NCI-H460 (cell line): ENCODE data around the gene FASN. TPM values are rescaled to one million over a fixed set of nuclear protein-coding genes. Genes with fewer than 3 reads are reported as not detected.

Experiments used
- DNase-seq: peaks from one replicate; pipeline ENCODE4 v3.0.0-alpha.2; 2016; ENCODE audit warnings: low read depth; ENCODE audit errors: extremely low read depth
- total RNA-seq: library from RNA; depleted of rRNA; stranded (reverse); fragments of >200 nt; shearing (Covaris generic); gene quantifications from 2 replicates; pipeline ENCODE4 v1.2.3, GENCODE V29; 2014

The FASN gene
- total RNA-seq, 1 experiment from 2014 or later, result 54.7 TPM

DNA sequence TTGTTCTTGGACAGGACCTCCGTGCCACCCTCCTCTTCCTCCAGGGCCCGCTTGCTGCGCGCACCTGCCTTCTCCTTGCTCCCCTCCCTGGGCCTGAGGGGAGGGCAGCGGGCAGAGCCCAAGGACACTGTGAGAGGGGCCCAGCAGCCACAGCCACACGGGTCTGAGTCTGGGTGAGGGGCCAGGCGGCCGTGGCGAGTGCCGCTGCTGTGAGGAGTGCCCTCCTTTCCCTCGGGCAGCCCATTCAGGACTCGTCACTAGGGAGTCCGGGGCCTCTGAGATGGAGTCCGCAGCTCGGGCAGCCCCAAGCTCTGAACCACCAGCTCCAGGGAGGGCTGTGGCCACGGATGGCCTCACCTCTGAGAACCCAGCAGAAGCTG is 38.0 kb downstream of the FASN start:
- no peak for DNase-seq

DNA sequence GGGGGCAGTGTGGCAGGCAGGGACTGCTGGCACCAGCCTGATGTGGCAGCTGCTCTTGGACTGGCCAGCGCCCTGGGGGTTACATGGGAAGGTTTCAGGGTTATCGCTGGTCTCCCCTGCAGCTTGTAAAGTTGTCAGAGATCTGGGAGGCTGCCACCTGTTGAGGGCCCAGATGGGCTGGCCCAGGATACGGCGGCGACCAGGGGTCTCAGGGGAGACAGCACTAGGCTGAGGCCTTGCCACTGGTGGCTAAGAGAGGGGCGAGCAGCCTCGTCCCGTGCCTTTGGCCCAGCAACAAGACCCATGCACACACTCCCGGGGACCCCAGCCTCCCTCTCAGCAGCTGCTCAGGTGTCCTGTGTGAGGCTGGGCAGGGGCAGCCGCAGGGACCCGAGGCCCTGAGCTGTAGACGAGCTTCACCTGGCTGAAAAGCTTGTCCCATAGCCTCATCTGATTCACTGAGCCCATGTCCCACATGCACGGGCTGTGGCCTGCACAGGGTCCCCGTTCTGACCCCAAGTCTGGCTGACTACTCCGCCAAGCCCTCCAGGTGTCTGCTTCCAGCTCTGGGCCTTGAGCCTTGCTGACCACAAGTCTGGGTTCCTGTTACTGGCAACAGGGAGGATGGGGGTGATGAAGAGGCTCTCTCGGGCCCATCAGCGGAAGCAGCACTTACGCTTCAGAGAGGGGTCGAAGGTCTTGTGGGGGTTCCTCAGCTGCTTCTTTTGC is 38.6 kb downstream of the FASN start:
- DNase-seq, result no peak

DNA sequence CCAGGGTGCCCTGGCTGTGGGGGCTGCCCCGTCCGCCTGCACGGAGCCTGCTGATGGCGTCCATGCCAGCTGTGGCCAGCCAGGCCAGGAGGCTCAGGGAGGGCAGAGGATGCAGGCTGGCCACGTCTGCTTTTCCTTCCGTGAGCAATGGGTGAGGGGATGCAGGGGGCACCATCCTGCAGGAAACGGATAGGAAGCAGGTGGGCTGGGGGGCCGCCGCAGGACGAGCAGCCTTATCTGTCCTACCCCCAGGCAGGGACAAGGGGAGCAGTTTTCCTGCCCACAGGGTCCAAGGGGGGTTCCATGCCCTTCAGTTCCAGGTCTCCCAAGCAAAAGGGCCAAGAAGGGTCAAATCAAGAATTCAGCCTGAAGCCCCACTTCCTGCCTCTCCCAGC is 39.2 kb downstream of the FASN start:
- no peak for DNase-seq

DNA sequence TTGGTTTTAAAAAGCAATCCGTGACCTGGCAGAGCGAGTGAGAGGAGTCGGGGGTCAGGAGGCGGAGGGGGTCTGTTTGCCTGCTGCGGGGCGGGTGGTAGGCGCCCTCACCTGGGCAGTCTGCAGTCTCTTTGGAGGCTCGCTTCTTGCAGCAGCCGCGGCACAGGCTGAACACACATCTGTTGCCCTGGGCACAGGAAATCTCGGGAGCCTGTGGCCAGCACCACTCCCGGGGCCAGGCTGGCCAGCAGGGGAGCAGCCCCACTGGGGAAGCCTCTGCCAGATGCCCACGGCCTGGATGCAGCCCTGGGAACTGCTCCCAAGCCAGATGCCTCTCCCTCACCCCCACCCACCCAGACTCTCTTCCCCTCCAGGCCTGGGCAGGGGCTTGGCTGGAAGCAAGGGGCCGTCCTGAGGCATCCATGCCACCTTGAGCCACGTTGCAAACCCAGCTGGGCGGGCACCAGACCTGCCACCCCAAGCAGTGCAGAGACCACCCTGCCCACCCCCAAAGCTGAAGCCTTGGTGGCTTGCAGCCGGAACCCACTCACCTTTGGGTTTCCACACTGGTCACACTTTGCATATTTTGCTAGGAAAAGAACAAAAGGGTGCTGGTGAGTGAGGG is 39.7 kb downstream of the FASN start:
- no peak for DNase-seq

- DNase-seq, result no peak
These were observed 41.1 kb downstream of the FASN start for GRCh38 chr17:82056729-82057621.

DNA sequence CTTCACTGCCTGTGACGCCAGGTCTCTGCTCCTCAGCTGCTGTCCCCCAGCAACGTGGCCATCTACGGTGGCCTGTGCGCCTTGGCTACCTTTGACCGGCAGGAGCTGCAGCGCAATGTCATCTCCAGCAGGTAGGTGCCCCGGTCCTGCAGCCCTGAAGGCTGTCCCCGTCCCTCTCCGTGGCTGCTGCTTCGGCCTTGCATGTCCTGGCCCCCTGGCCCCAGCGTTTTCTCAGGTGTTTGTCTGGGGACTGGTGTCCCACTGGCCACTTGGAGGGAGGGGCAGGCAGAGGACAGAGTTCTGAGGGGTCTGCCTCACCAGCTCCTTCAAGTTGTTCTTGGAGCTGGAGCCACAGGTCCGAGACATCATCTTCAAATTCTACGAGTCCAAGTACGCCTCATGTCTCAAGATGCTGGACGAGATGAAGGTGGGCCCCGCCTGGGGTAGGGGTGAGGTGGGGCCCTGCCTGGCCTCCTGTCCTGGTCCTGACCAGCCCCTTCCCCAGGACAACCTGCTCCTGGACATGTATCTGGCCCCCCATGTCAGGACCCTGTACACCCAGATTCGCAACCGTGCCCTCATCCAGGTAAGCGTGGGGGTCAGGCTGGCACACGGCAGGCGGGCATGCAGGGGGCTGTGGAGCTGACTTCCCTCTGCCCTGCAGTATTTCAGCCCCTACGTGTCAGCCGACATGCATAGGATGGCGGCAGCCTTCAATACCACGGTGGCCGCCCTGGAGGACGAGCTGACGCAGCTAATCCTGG is 41.9 kb downstream of the FASN start:
- no peak for DNase-seq

DNA sequence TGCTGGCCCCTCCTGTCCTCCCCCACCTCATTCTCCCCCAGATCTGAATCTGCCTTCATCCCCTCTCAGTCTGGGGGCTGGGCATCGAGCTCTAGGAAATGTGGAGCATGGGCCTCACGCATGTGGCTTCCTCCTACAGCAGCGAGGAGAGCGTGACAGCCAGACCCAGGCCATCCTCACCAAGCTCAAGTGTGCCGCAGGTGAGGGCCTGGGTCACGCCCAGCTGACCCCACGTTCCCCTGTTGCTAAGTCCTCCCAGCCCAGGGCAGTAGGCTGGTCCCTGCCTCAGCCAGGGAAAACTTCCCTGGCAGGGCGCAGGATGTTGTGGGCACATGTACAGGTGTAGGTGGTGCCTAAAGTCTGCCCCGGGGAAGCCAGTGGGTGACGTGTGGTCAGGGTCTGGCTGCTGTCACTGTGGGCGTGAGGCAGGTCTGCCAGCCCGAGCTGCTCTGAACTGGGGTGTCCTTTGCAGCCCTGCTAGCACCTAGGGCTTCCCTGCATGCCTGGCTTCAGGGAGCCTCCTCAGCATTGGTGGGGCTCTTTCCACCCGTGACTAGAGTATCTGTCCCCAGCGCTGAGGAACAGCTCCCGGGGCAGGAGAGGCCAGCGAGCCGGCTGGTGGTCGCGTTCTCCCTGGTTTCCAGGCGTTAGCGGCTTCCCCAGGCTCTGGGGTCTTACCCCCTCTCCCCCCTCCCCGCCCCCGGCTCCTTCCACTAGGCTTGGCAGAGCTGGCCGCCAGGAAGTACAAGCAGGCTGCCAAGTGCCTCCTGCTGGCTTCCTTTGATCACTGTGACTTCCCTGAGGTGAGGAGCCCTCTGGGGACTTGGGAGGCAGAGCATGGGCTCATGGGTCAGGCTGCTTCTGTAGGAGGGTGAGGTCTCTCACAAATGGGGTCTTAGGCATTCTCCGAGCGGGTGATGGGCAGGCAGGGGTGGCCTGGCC is 42.7 kb downstream of the FASN start:
- no peak for DNase-seq

GRCh38 chr17:82054351-82055022 is 43.5 kb downstream of the FASN start:
- no peak for DNase-seq

- DNase-seq, result no peak
These were observed 44.3 kb downstream of the FASN start for GRCh38 chr17:82053556-82054263.

GRCh38 chr17:82053130-82053529 is 44.9 kb downstream of the FASN start:
- DNase-seq, result no peak

- no peak for DNase-seq
These were observed 45.4 kb downstream of the FASN start for GRCh38 chr17:82052638-82053059.

GRCh38 chr17:82051776-82052637 is 46.0 kb downstream of the FASN start, which contains the start of the genes GPS1 and RFNG:
TSS of gene GPS1 (plus strand) at chr17:82051898. CDS start at chr17:82051932, 34 bp downstream.
TSS of gene RFNG (minus strand) at chr17:82051811. CDS start at chr17:82051766, 45 bp downstream.
- no peak for DNase-seq

- no peak for DNase-seq
These were observed 47.0 kb downstream of the FASN start for GRCh38 chr17:82050761-82051641.

DNA sequence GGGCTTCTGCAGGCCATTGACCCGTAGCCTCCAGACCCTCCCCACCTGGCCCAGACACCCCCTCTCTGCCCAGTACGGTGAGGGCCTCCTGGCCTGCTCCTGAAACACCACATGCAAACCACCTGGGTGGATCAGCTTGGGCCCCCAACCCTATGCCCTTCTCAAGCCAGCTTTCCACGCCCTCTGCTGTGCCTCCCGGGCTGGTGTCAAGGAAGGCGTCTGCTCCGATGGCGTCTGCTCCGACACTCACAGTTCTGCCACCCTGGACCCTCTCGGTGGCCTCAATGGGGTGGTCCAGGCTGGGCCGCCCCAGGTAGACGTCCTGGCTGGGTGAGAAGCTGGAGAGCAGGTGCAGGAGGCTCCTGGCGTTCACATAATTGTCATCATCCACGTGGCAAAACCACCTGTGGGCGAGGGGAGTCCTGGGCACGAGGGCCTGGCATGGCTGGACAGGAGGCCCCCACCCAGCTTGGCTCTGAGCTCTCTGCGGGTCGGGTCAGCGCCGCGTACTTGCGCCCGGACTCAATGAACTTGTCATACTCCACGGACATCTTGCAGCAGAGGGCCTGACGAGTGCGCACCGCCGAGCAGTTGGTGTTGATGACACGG is 47.8 kb downstream of the FASN start:
- no peak for DNase-seq

DNA sequence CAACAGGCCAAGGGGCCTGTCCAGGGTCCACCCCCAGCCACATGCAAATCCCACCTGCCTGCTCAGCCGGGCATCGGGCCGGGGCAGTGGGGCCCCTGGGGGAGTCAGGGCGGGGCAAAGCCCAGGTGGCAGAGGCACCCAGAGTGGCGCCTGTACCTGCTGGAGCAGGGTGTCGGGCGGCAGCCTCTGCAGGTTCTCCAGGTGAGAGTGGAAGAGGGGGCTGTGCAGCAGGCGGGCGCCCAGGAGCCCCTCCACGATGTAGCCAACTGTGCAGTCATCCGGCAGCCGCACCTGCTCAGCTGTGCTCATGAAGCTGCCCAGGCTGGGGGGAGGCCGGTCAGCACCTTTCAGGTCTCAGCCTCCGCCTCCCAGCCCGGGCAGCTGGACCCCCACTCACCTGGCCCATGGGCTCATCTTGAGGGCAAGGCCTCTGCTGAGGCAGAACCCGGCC is 48.5 kb downstream of the FASN start:
- DNase-seq, result no peak

GRCh38 chr17:82049106-82049505 is 48.9 kb downstream of the FASN start:
- DNase-seq, result no peak
